GM23338 (cell line): ENCODE data around the gene TENM4. TPM values are rescaled to one million over a fixed set of nuclear protein-coding genes. Genes with fewer than 3 reads are reported as not detected.

ENCODE experiments used
- ATAC-seq: fragments of 200-7000 bp; cut with Tn5 transposase; 3 replicates; pipeline ENCODE4 v1.9.1; 2020
- DNase-seq: peaks from one replicate; pipeline ENCODE4 v3.0.0-alpha.2; 2015; ENCODE audit warnings: low spot score
- H2AFZ ChIP-seq: fragments of 200-600 bp; sonication (generic); 2 replicates; pipeline ENCODE4 v1.8.0; 2016; ENCODE audit warnings: antibody characterized with exemption, mild to moderate bottlenecking, moderate library complexity
- H3F3A ChIP-seq: fragments of 200-600 bp; sonication (generic); replicated peaks from 2 replicates; pipeline ENCODE4 v1.8.0; 2017; ENCODE audit warnings: antibody characterized with exemption, mixed run types, low read depth
- H3K27ac ChIP-seq: fragments of 200-600 bp; sonication (generic); 2 replicates; pipeline ENCODE4 v1.6.1; 2016; ENCODE audit warnings: low read depth
- H3K27me3 ChIP-seq: fragments of 200-600 bp; sonication (generic); 2 replicates; pipeline ENCODE4 v1.8.0; 2016; ENCODE audit warnings: mild to moderate bottlenecking, mixed run types, moderate library complexity; ENCODE audit not compliant: insufficient read depth
- H3K36me3 ChIP-seq: fragments of 200-600 bp; sonication (generic); 2 replicates; pipeline ENCODE4 v1.8.0; 2016; ENCODE audit warnings: mild to moderate bottlenecking; ENCODE audit not compliant: insufficient read depth
- H3K4me1 ChIP-seq: fragments of 200-600 bp; sonication (generic); 2 replicates; pipeline ENCODE4 v1.8.0; 2016; ENCODE audit warnings: mild to moderate bottlenecking, moderate library complexity; ENCODE audit not compliant: insufficient read depth
- H3K4me2 ChIP-seq: fragments of 200-600 bp; sonication (generic); 2 replicates; pipeline ENCODE4 v1.7.1; 2017; ENCODE audit warnings: mixed run types
- H3K4me3 ChIP-seq: fragments of 200-600 bp; sonication (generic); 2 replicates; pipeline ENCODE4 v1.6.1; 2016; ENCODE audit warnings: mixed run types
- H3K79me2 ChIP-seq: fragments of 200-600 bp; sonication (generic); replicated peaks from 2 replicates; pipeline ENCODE4 v1.8.0; 2017; ENCODE audit warnings: mild to moderate bottlenecking; ENCODE audit not compliant: insufficient read depth
- H3K9me2 ChIP-seq: fragments of 200-600 bp; sonication (generic); 2 replicates; pipeline ENCODE4 v1.8.0; 2017; ENCODE audit not compliant: insufficient read depth
- H4K20me1 ChIP-seq: fragments of 200-600 bp; sonication (generic); replicated peaks from 2 replicates; pipeline ENCODE4 v1.8.0; 2017; ENCODE audit warnings: mild to moderate bottlenecking; ENCODE audit not compliant: insufficient read depth
- H3K27ac Mint-ChIP-seq: 2 replicates; pipeline ENCODE4 v1.8.0; 2020; ENCODE audit warnings: inconsistent platforms, mild to moderate bottlenecking, moderate library complexity, mixed read lengths
- H3K27me3 Mint-ChIP-seq: 3 replicates; pipeline ENCODE4 v1.8.0; 2022; ENCODE audit warnings: low read depth, mild to moderate bottlenecking, moderate library complexity, mixed read lengths, inconsistent platforms; ENCODE audit not compliant: insufficient read depth, poor library complexity
- H3K36me3 Mint-ChIP-seq: 3 replicates; pipeline ENCODE4 v1.8.0; 2021; ENCODE audit warnings: low read depth, mild to moderate bottlenecking, inconsistent platforms, moderate library complexity, mixed read lengths
- H3K4me1 Mint-ChIP-seq: 3 replicates; pipeline ENCODE4 v1.8.0; 2020; ENCODE audit warnings: mild to moderate bottlenecking, inconsistent platforms, mixed read lengths
- H3K4me3 Mint-ChIP-seq: 3 replicates; pipeline ENCODE4 v1.8.0; 2021; ENCODE audit warnings: moderate library complexity, mild to moderate bottlenecking, inconsistent platforms, mixed read lengths
- H3K9me3 Mint-ChIP-seq: 3 replicates; pipeline ENCODE4 v1.8.0; 2020; ENCODE audit warnings: moderate library complexity, mild to moderate bottlenecking, inconsistent platforms, mixed read lengths
- CREB1 ChIP-seq: fragments of 250-450 bp; sonication (Bioruptor Pico); IDR thresholded peaks from 2 replicates; pipeline ENCODE4 v1.5.0; 2020; ENCODE audit warnings: low read depth, mild to moderate bottlenecking, moderate library complexity
- EZH2 ChIP-seq: fragments of 200-600 bp; sonication (generic); IDR thresholded peaks from one replicate; pipeline ENCODE4 v1.8.0; 2017; ENCODE audit warnings: antibody characterized with exemption, mild to moderate bottlenecking, low read depth; ENCODE audit not compliant: unreplicated experiment
- EZH2phosphoT487 ChIP-seq: fragments of 200-600 bp; sonication (generic); IDR thresholded peaks from one replicate; pipeline ENCODE4 v1.8.1; 2018; ENCODE audit warnings: antibody characterized with exemption; ENCODE audit not compliant: unreplicated experiment
- JUNB ChIP-seq: IDR thresholded peaks from one replicate; pipeline ENCODE4 v1.6.1; 2016; ENCODE audit warnings: antibody characterized with exemption; ENCODE audit not compliant: unreplicated experiment
- POLR2AphosphoS5 ChIP-seq: IDR thresholded peaks from 2 replicates; pipeline ENCODE4 v1.6.1; 2016; ENCODE audit warnings: antibody characterized with exemption, low read depth
- STAT1 ChIP-seq: IDR thresholded peaks from one replicate; pipeline ENCODE4 v1.6.1; 2016; ENCODE audit warnings: antibody characterized with exemption; ENCODE audit not compliant: unreplicated experiment
- ZNF114 ChIP-seq: fragments of 250-450 bp; sonication (Bioruptor Pico); IDR thresholded peaks from 2 replicates; pipeline ENCODE4 v1.5.0; 2020; ENCODE audit warnings: mild to moderate bottlenecking, moderate library complexity
- ZNF331 ChIP-seq: fragments of 250-450 bp; sonication (Bioruptor Pico); IDR thresholded peaks from 2 replicates; pipeline ENCODE4 v1.5.0; 2020; ENCODE audit warnings: low read depth, mild to moderate bottlenecking, moderate library complexity
- polyA plus RNA-seq: library from polyadenylated mRNA; unstranded; fragments of >200 nt; fragmentation: Nextera tagmentation; extraction: Ambion mirVana; gene quantifications from 2 replicates; pipeline ENCODE4 v1.2.1, GENCODE V29; 2016
- total RNA-seq: library from RNA; depleted of rRNA; stranded (reverse); fragments of >200 nt; shearing (Covaris generic); gene quantifications from 2 replicates; pipeline ENCODE4 v1.2.3, GENCODE V29; 2014
- TF ChIP-seq, protein P1 (sequence below), 2 experiments: fragments of 200-600 bp in 1 of 2; sonication (generic) in 1 of 2; conservative IDR thresholded peaks; 2 replicates each; pipeline versions ENCODE4 v1.5.1 to v1.6.1; 2016 to 2017; ENCODE audit warnings: antibody characterized with exemption in 2 of 2, low read depth in 2 of 2, mild to moderate bottlenecking in 2 of 2, moderate library complexity in 1 of 2
- TF ChIP-seq, protein P2 (sequence below): fragments of 250-450 bp; sonication (Bioruptor Pico); IDR thresholded peaks from 2 replicates; pipeline ENCODE4 v1.5.0; 2020; ENCODE audit warnings: mild to moderate bottlenecking, moderate library complexity
- TF ChIP-seq, protein P3 (sequence below): IDR thresholded peaks from one replicate; pipeline ENCODE4 v1.6.1; 2018; ENCODE audit warnings: antibody characterized with exemption; ENCODE audit not compliant: unreplicated experiment

TENM4 gene
- total and polyA plus RNA-seq, 2 experiments from 2014 or later, result 7.3 TPM

DNA sequence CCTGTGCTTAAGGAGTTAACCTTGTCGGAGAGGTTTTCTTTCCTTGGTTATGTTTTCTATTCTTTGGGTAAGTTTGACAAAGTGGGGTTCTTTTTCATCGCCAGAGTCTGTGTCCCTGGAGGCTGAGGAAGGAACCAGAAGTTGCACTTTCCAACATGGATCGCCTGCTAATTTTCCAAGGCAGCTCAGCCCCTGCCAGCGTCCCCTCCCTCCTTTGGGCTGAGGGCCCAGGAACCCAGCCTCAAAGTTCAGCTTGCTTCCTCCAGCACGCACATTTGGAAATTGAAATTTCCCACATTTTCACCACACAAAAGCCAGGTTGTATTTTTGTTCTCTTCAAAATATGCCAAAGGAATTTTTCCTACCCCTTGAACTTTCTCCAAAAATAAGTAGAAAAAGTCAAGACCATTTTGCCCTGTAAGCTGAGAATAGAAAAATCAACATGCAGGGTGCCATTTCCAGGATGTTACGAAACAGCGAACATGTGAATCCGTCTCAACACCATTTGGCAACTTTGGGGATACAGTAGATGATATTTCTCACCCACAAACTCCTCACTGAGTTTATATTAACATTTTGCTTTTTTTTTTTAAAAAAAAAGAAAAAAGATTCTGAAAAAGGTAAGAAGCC is 343.5 kb downstream of the TENM4 start:
- Histone ChIP-seq H3K36me3 (no peaks in the 10 kb centered on the region), H3K4me3 (no peak overlapping the region), H2AFZ (no peak overlapping the region), H4K20me1 (no peaks in the 10 kb centered on the region), H3K27me3 (no peaks in the 10 kb centered on the region), H3F3A (no peaks in the 10 kb centered on the region), H3K4me1 (no peaks in the 10 kb centered on the region), H3K27ac (no peak overlapping the region), H3K4me2 (no peak overlapping the region), H3K79me2 (no peaks in the 10 kb centered on the region), H3K9me2 (peaks cover 5% of the 10 kb centered on the region)
- no peak overlapping the region for H3K27ac Mint-ChIP-seq
- H3K4me1 Mint-ChIP-seq, result peaks cover 12% of the 10 kb centered on the region
- no peak for TF ChIP-seq ZNF331 (CRISPR knock-in tag)
- ATAC-seq (no peak), DNase-seq (no peak)
- peaks cover 7% of the 10 kb centered on the region for H3K27me3 Mint-ChIP-seq
- H3K9me3 Mint-ChIP-seq, result no peaks in the 10 kb centered on the region
- H3K4me3 Mint-ChIP-seq, result no peak overlapping the region
- no peaks in the 10 kb centered on the region for H3K36me3 Mint-ChIP-seq

DNA sequence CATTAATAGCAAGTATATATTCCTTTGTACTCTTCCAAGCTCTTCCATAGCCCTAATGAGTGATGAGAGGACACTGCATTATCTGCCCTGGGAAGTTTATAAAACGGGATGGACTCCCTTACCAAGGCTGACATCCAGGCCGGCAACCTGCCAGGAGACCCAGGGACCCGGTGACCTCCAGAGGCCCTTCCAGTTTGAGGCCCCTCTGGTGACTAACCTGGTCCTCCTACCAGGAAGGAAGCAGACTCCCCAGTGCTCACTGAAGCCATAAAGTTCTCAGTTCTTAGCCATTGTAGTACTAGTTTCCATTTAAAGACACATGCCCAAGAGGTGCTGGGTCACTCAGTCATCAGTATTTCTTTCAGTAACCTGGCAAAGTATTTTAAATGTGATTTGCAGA is 345.4 kb downstream of the TENM4 start:
- Mint-ChIP-seq H3K27ac (no peak overlapping the region), H3K27me3 (peaks cover 7% of the 10 kb centered on the region), H3K4me1 (peaks cover 12% of the 10 kb centered on the region), H3K36me3 (no peaks in the 10 kb centered on the region), H3K9me3 (no peaks in the 10 kb centered on the region), H3K4me3 (no peak overlapping the region)
- Histone ChIP-seq H3K79me2 (no peaks in the 10 kb centered on the region), H3K27ac (no peak overlapping the region), H3K4me3 (no peak overlapping the region), H3K36me3 (no peaks in the 10 kb centered on the region), H3K27me3 (no peaks in the 10 kb centered on the region), H4K20me1 (no peaks in the 10 kb centered on the region), H3K4me1 (no peaks in the 10 kb centered on the region), H3F3A (no peaks in the 10 kb centered on the region), H3K4me2 (no peak overlapping the region), H2AFZ (no peak overlapping the region), H3K9me2 (peaks cover 5% of the 10 kb centered on the region)
- ATAC-seq, result no peak
- DNase-seq, result no peak
- no peak for TF ChIP-seq JUNB
- TF ChIP-seq, protein P1, sequence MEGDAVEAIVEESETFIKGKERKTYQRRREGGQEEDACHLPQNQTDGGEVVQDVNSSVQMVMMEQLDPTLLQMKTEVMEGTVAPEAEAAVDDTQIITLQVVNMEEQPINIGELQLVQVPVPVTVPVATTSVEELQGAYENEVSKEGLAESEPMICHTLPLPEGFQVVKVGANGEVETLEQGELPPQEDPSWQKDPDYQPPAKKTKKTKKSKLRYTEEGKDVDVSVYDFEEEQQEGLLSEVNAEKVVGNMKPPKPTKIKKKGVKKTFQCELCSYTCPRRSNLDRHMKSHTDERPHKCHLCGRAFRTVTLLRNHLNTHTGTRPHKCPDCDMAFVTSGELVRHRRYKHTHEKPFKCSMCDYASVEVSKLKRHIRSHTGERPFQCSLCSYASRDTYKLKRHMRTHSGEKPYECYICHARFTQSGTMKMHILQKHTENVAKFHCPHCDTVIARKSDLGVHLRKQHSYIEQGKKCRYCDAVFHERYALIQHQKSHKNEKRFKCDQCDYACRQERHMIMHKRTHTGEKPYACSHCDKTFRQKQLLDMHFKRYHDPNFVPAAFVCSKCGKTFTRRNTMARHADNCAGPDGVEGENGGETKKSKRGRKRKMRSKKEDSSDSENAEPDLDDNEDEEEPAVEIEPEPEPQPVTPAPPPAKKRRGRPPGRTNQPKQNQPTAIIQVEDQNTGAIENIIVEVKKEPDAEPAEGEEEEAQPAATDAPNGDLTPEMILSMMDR (conservative IDR thresholded peaks at IDR 0.05; ENCODE audit: low read depth in 2 of 2), result no peak
- TF ChIP-seq EZH2, result no peak
- no peak for TF ChIP-seq ZNF114 (CRISPR knock-in tag)
- TF ChIP-seq EZH2phosphoT487, result no peak
- TF ChIP-seq, protein P2, sequence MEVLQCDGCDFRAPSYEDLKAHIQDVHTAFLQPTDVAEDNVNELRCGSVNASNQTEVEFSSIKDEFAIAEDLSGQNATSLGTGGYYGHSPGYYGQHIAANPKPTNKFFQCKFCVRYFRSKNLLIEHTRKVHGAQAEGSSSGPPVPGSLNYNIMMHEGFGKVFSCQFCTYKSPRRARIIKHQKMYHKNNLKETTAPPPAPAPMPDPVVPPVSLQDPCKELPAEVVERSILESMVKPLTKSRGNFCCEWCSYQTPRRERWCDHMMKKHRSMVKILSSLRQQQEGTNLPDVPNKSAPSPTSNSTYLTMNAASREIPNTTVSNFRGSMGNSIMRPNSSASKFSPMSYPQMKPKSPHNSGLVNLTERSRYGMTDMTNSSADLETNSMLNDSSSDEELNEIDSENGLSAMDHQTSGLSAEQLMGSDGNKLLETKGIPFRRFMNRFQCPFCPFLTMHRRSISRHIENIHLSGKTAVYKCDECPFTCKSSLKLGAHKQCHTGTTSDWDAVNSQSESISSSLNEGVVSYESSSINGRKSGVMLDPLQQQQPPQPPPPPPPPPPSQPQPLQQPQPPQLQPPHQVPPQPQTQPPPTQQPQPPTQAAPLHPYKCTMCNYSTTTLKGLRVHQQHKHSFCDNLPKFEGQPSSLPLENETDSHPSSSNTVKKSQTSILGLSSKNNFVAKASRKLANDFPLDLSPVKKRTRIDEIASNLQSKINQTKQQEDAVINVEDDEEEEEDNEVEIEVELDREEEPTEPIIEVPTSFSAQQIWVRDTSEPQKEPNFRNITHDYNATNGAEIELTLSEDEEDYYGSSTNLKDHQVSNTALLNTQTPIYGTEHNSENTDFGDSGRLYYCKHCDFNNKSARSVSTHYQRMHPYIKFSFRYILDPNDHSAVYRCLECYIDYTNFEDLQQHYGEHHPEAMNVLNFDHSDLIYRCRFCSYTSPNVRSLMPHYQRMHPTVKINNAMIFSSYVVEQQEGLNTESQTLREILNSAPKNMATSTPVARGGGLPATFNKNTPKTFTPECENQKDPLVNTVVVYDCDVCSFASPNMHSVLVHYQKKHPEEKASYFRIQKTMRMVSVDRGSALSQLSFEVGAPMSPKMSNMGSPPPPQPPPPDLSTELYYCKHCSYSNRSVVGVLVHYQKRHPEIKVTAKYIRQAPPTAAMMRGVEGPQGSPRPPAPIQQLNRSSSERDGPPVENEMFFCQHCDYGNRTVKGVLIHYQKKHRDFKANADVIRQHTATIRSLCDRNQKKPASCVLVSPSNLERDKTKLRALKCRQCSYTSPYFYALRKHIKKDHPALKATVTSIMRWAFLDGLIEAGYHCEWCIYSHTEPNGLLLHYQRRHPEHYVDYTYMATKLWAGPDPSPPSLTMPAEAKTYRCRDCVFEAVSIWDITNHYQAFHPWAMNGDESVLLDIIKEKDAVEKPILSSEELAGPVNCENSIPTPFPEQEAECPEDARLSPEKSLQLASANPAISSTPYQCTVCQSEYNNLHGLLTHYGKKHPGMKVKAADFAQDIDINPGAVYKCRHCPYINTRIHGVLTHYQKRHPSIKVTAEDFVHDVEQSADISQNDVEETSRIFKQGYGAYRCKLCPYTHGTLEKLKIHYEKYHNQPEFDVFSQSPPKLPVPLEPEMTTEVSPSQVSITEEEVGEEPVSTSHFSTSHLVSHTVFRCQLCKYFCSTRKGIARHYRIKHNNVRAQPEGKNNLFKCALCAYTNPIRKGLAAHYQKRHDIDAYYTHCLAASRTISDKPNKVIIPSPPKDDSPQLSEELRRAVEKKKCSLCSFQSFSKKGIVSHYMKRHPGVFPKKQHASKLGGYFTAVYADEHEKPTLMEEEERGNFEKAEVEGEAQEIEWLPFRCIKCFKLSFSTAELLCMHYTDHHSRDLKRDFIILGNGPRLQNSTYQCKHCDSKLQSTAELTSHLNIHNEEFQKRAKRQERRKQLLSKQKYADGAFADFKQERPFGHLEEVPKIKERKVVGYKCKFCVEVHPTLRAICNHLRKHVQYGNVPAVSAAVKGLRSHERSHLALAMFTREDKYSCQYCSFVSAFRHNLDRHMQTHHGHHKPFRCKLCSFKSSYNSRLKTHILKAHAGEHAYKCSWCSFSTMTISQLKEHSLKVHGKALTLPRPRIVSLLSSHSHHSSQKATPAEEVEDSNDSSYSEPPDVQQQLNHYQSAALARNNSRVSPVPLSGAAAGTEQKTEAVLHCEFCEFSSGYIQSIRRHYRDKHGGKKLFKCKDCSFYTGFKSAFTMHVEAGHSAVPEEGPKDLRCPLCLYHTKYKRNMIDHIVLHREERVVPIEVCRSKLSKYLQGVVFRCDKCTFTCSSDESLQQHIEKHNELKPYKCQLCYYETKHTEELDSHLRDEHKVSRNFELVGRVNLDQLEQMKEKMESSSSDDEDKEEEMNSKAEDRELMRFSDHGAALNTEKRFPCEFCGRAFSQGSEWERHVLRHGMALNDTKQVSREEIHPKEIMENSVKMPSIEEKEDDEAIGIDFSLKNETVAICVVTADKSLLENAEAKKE (CRISPR knock-in tag), result no peak
- no peak for TF ChIP-seq POLR2AphosphoS5
- no peak for TF ChIP-seq CREB1 (CRISPR knock-in tag)
- no peak for TF ChIP-seq STAT1
- TF ChIP-seq, protein P3, sequence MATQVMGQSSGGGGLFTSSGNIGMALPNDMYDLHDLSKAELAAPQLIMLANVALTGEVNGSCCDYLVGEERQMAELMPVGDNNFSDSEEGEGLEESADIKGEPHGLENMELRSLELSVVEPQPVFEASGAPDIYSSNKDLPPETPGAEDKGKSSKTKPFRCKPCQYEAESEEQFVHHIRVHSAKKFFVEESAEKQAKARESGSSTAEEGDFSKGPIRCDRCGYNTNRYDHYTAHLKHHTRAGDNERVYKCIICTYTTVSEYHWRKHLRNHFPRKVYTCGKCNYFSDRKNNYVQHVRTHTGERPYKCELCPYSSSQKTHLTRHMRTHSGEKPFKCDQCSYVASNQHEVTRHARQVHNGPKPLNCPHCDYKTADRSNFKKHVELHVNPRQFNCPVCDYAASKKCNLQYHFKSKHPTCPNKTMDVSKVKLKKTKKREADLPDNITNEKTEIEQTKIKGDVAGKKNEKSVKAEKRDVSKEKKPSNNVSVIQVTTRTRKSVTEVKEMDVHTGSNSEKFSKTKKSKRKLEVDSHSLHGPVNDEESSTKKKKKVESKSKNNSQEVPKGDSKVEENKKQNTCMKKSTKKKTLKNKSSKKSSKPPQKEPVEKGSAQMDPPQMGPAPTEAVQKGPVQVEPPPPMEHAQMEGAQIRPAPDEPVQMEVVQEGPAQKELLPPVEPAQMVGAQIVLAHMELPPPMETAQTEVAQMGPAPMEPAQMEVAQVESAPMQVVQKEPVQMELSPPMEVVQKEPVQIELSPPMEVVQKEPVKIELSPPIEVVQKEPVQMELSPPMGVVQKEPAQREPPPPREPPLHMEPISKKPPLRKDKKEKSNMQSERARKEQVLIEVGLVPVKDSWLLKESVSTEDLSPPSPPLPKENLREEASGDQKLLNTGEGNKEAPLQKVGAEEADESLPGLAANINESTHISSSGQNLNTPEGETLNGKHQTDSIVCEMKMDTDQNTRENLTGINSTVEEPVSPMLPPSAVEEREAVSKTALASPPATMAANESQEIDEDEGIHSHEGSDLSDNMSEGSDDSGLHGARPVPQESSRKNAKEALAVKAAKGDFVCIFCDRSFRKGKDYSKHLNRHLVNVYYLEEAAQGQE, result no peak
